Lower leg skin (tissue), 4 donors: ENCODE data around the gene ELMO3. TPM values are rescaled to one million over a fixed set of nuclear protein-coding genes. Genes with fewer than 3 reads are reported as not detected.

Experiments used
- DNase-seq, 2 donors: peaks; one replicate each; pipeline ENCODE4 v3.0.0-alpha.2; 2019; ENCODE audit warnings: low spot score in 2 of 2
- H3K4me3 ChIP-seq: fragments of 200-600 bp; sonication (generic); 2 replicates; pipeline ENCODE4 v1.5.1; 2017; ENCODE audit warnings: mild to moderate bottlenecking, low read depth; ENCODE audit not compliant: poor library complexity, severe bottlenecking
- CTCF ChIP-seq, 3 donors: fragments of 450-650 bp; IDR thresholded peaks; one replicate each; pipeline ENCODE4 v1.5.1; 2016; ENCODE audit warnings: antibody characterized with exemption in 3 of 3, mild to moderate bottlenecking in 3 of 3, moderate library complexity in 2 of 3
- POLR2A ChIP-seq, 2 donors: fragments of 450-650 bp; IDR thresholded peaks; one replicate each; pipeline ENCODE4 v1.6.1; 2016 to 2017; ENCODE audit warnings: antibody characterized with exemption in 2 of 2, mild to moderate bottlenecking in 1 of 2, moderate library complexity in 1 of 2
- WGBS, 2 donors: methylation state at CpG; one replicate each; pipeline ENCODE4 v1.1.5; 2018; 5-methylcytosine and 5-hydroxymethylcytosine counted together
- intact Hi-C: fragments of 100-400 bp; cut with DNase I; formaldehyde crosslinking; loops from one replicate; pipeline ENCODE4 v1.15.0; 2023; ENCODE audit warnings: low total_unique reads
- microRNA counts, 2 donors: library from miRNA; unstranded; fragments of <30 nt; microRNA quantifications; one replicate each; lab custom pipeline; 2016
- microRNA-seq, 2 donors: library from miRNA; unstranded; fragments of <30 nt; microRNA quantifications; one replicate each; pipeline ENCODE4, GENCODE V29; 2016; ENCODE audit warnings: borderline replicate concordance in 2 of 2, borderline number of aligned reads in 1 of 2
- total RNA-seq, 4 donors: library from RNA; depleted of rRNA; stranded (reverse); fragments of >200 nt; gene quantifications; one replicate each; pipeline ENCODE4 v1.1.0, GENCODE V29; 2016

The ELMO3 gene
- total RNA-seq, 4 donors from 2014 or later: 37.2 to 62.2 (median 51.6) TPM

GRCh38 chr16:67248073-67248400 lies 49.1 kb downstream of the ELMO3 start:
- TF ChIP-seq POLR2A (IDR thresholded peaks at IDR 0.05) (no peak), CTCF (IDR thresholded peaks at IDR 0.05) (no peak)
- WGBS, 2 donors: 2% methylated on average over 5 to 7 of the region's 7 CpGs
- intact Hi-C loops: no loop called here
- no peak for DNase-seq
- H3K4me3 ChIP-seq: peak overlapping the region; percentile 9

DNA sequence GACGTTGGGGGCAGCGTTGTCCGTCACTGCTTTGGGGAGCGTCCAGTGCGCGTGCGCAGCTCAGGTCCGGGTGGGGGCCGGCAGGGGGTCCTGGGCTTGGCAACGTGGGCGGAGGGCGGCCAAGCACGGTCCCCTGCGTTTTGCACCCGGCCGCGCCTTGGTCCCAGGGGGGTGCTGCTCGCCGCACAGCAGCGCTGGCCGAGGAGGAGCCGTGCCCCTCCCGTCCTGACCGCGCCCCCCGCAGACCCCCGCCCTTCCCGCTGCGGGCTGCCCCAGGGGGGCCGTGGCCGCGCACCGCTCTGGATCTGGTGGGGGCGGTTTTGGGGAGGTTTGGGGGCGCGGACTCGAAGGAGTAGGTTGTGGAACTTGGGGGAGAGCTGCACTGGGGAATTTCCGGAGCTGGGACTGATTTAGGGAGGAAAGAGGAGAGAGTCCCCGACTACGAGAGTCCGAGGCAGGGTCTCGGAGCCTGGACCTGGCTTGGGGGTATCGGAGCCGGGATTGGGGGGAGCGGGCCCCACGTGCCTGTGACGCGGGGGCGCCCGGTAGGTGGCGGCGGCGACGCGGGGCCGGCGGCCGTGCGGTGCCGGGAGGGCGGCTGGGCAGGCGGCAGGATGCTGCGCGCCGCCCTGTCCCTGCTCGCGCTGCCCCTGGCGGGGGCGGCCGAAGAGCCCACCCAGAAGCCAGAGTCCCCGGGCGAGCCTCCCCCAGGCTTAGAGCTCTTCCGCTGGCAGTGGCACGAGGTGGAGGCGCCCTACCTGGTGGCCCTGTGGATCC lies 49.7 kb downstream of the ELMO3 start, which contains the start of gene SLC9A5:
TSS of gene SLC9A5 (plus strand) at position 579 of the 777 bp plus-strand sequence. CDS start at position 615, 36 bp downstream.
- DNase-seq: no peak
- no peak for TF ChIP-seq POLR2A (IDR thresholded peaks at IDR 0.05)
- no peak for TF ChIP-seq CTCF (IDR thresholded peaks at IDR 0.05)
- 0 to 1% methylated on average over 36 to 50 of the region's 75 CpGs for WGBS, 2 donors
- H3K4me3 ChIP-seq: peak within 1 kb of the TSS; percentile 9
- intact Hi-C loops: no loop called here

GRCh38 chr16:67249178-67250044 lies 50.5 kb downstream of the ELMO3 start:
- TF ChIP-seq POLR2A (IDR thresholded peaks at IDR 0.05) (no peak), CTCF (IDR thresholded peaks at IDR 0.05) (no peak)
- H3K4me3 ChIP-seq: peak overlapping the region; percentile 9
- intact Hi-C loops: no loop called here
- WGBS, 2 donors: 24 to 33% methylated on average over 16 to 22 of the region's 22 CpGs
- no peak for DNase-seq

GRCh38 chr16:67250045-67250327 lies 51.1 kb downstream of the ELMO3 start:
- WGBS, 2 donors: 75 to 76% methylated on average over 4 of the region's 4 CpGs
- intact Hi-C loops: no loop called here
- no peak for DNase-seq
- H3K4me3 ChIP-seq: no peak overlapping the region
- TF ChIP-seq POLR2A (IDR thresholded peaks at IDR 0.05) (no peak), CTCF (IDR thresholded peaks at IDR 0.05) (no peak)

DNA sequence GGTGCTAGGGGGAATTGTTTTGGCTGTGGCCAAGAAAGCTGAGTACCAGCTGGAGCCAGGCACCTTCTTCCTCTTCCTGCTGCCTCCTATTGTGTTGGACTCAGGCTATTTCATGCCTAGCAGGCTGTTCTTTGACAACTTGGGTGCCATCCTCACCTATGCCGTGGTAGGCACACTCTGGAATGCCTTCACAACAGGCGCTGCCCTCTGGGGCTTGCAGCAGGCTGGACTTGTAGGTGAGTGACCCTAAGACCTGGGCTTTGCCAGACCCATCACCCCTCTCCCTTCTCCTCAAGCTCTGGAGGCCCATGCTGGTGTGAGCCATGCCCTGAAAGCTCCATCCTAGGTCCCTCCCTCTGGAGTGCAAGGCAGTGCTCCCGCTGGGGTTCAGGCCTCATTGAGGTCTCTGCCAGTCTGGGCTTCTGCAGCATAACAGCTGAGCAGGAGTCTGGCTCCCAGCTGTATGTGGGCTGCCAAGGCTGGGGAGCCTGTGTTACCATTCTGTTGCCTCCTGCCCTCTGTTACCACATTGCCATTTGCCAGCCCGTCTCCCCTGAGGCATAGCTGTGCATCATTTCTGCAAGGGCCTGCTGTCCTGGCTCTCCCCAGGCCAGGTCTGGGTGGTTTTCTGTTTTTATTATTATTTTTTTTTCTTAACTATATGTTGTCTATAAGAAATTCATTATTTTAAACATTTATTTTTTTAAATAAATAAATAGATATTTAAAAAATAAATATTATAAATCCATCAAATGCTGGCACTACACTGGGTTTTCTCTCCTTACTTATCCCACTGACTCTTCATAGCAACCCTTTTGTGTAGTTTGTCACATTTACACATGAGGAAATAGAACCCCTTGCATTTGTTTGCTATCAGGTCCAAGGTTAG lies 53.9 kb downstream of the ELMO3 start:
- no peak for TF ChIP-seq CTCF (IDR thresholded peaks at IDR 0.05)
- TF ChIP-seq POLR2A (IDR thresholded peaks at IDR 0.05): no peak
- WGBS, 2 donors: 85 to 87% methylated on average over 4 of the region's 4 CpGs
- no peak overlapping the region for H3K4me3 ChIP-seq
- intact Hi-C loops: no loop called here
- no peak for DNase-seq

MicroRNA genes within 50 kb of the gene (microRNA counts, 767-probe panel; counts per million panel counts)
- microRNA hsa-miR-328 (lab: Ali Mortazavi, UCI): 0 to 358 counts per million in 2 donors

Small RNA genes within 50 kb of the gene (microRNA-seq; reads per million reads assigned to microRNA genes)
- gene MIR328: 82.1 to 91.7 reads per million in 2 donors

Other genes with a start within 250 kb of the ELMO3 start
- 1 to 10 TPM in 3 of 4 donors, under 1 TPM in 1; 0.59 to 1.3 (median 1.2) TPM for gene CES3, start 237.9 kb upstream of the ELMO3 start, total RNA-seq
- 10 to 100 TPM; 43.6 to 95.8 (median 75.9) TPM for gene CES4A, start 210.5 kb upstream of the ELMO3 start, total RNA-seq
- 10 to 100 TPM; 42.4 to 76.3 (median 48.2) TPM for gene CBFB, start 170.0 kb upstream of the ELMO3 start, total RNA-seq
- gene PHAF1, start 89.2 kb upstream of the ELMO3 start, total RNA-seq: 10 to 100 TPM; 39.7 to 51.1 (median 46.8) TPM
- gene B3GNT9, start 48.1 kb upstream of the ELMO3 start, total RNA-seq: 10 to 100 TPM; 10.3 to 18.0 (median 13.3) TPM
- gene TRADD, start 39.2 kb upstream of the ELMO3 start, total RNA-seq: 10 to 100 TPM; 46.3 to 51.0 (median 49.4) TPM
- gene FBXL8, start 39.2 kb upstream of the ELMO3 start, total RNA-seq: 10 to 100 TPM; 47.3 to 97.8 (median 67.9) TPM
- gene HSF4, start 34.4 kb upstream of the ELMO3 start, total RNA-seq: 100 to 1,000 TPM in 1 of 4 donors, 10 to 100 TPM in 3; 48.3 to 131 (median 64.7) TPM
- gene NOL3, start 28.6 kb upstream of the ELMO3 start, total RNA-seq: 100 to 1,000 TPM in 2 of 4 donors, 10 to 100 TPM in 2; 84.3 to 139 (median 115) TPM
- gene MATCAP1, start 15.2 kb upstream of the ELMO3 start, total RNA-seq: 1 to 10 TPM; 5.1 to 8.9 (median 7.3) TPM
- 1 to 10 TPM in 3 of 4 donors, under 1 TPM in 1; 0.95 to 3.8 (median 1.7) TPM for gene EXOC3L1, start 9.0 kb upstream of the ELMO3 start, total RNA-seq
- 10 to 100 TPM; 56.8 to 74.8 (median 68.1) TPM for gene E2F4, start 7.0 kb upstream of the ELMO3 start, total RNA-seq
- 10 to 100 TPM; 20.8 to 40.3 (median 31.0) TPM for gene TMEM208, start 28.0 kb downstream of the ELMO3 start, total RNA-seq
- 10 to 100 TPM in 1 of 4 donors, 1 to 10 TPM in 3; 6.3 to 15.6 (median 8.4) TPM for gene FHOD1, start 48.4 kb downstream of the ELMO3 start, total RNA-seq
- under 1 TPM; 0.04 to 0.83 (median 0.64) TPM for gene SLC9A5, start 49.8 kb downstream of the ELMO3 start, total RNA-seq
- gene PLEKHG4, start 80.4 kb downstream of the ELMO3 start, total RNA-seq: 10 to 100 TPM; 16.6 to 28.0 (median 21.2) TPM
- under 1 TPM in 2 of 4 donors, not detected in 2; 0.11 to 0.32 TPM for gene KCTD19, start 127.6 kb downstream of the ELMO3 start, total RNA-seq
- under 1 TPM in 2 of 4 donors, not detected in 2; 0.26 to 0.64 TPM for gene LRRC36, start 127.7 kb downstream of the ELMO3 start, total RNA-seq
- 100 to 1,000 TPM in 2 of 4 donors, 10 to 100 TPM in 2; 29.6 to 197 (median 89.7) TPM for gene TPPP3, start 194.4 kb downstream of the ELMO3 start, total RNA-seq
- gene ZDHHC1, start 217.3 kb downstream of the ELMO3 start, total RNA-seq: 10 to 100 TPM; 15.1 to 24.7 (median 21.4) TPM
- gene HSD11B2, start 232.0 kb downstream of the ELMO3 start, total RNA-seq: 100 to 1,000 TPM in 1 of 4 donors, 10 to 100 TPM in 3; 63.2 to 121 (median 80.8) TPM